ENCODE measurements around the gene KLHL1.

DNA sequence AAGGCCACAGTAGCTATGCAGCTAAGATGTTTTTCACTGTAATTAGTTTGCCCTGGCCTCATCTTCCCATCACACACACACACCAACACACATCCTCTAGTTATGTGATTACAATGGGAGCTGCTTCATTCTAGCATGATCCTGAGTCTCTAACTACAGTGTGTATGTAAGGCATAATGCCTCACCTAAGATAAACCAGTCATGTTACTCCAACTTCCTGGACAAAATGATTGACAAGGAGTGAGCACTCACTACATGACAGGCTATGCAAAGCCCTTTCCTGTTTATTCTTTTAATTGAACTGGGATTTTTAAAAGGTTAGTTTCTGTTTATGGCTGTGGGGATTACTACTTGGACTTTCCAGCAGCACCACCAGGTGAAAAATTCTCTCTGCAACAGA, 401.4 kb downstream of the KLHL1 start:
- TF ChIP-seq EP300 (IDR thresholded peaks at IDR 0.05; ENCODE audit: low read length) = no peak
- TF ChIP-seq, protein P1, sequence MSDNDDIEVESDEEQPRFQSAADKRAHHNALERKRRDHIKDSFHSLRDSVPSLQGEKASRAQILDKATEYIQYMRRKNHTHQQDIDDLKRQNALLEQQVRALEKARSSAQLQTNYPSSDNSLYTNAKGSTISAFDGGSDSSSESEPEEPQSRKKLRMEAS (CRISPR knock-in tag; IDR thresholded peaks at IDR 0.05) = no peak
- TF ChIP-seq ZNF354B (CRISPR knock-in tag; IDR thresholded peaks at IDR 0.05) = no peak
- TF ChIP-seq, protein P2, sequence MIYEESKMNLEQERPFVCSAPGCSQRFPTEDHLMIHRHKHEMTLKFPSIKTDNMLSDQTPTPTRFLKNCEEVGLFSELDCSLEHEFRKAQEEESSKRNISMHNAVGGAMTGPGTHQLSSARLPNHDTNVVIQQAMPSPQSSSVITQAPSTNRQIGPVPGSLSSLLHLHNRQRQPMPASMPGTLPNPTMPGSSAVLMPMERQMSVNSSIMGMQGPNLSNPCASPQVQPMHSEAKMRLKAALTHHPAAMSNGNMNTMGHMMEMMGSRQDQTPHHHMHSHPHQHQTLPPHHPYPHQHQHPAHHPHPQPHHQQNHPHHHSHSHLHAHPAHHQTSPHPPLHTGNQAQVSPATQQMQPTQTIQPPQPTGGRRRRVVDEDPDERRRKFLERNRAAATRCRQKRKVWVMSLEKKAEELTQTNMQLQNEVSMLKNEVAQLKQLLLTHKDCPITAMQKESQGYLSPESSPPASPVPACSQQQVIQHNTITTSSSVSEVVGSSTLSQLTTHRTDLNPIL (CRISPR knock-in tag; IDR thresholded peaks at IDR 0.05) = no peak
- TF ChIP-seq, protein P3, sequence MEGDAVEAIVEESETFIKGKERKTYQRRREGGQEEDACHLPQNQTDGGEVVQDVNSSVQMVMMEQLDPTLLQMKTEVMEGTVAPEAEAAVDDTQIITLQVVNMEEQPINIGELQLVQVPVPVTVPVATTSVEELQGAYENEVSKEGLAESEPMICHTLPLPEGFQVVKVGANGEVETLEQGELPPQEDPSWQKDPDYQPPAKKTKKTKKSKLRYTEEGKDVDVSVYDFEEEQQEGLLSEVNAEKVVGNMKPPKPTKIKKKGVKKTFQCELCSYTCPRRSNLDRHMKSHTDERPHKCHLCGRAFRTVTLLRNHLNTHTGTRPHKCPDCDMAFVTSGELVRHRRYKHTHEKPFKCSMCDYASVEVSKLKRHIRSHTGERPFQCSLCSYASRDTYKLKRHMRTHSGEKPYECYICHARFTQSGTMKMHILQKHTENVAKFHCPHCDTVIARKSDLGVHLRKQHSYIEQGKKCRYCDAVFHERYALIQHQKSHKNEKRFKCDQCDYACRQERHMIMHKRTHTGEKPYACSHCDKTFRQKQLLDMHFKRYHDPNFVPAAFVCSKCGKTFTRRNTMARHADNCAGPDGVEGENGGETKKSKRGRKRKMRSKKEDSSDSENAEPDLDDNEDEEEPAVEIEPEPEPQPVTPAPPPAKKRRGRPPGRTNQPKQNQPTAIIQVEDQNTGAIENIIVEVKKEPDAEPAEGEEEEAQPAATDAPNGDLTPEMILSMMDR (IDR thresholded peaks at IDR 0.05 in 2 of 3, conservative IDR thresholded peaks at IDR 0.05 in 1 of 3; ENCODE audit: insufficient read depth in 2 of 3, low read depth in 1 of 3, low read length in 3 of 3) = no peak
- no peak for TF ChIP-seq IRF2 (CRISPR knock-in tag; IDR thresholded peaks at IDR 0.05)
